Activated CD4-positive, alpha-beta memory T cell treated with anti-CD3 and anti-CD28 coated beads, Interleukin-2, amount 10 ng/mL, durations not matched to agents 7 days and 5 days (primary cell): ENCODE measurements around the gene ABCC3. TPM values are rescaled to one million over a fixed set of nuclear protein-coding genes. Genes with fewer than 3 reads are reported as not detected.

Experiments used
- CTCF ChIA-PET: fragments of 350-600 bp; sonication (Branson Sonifier 250); formaldehyde crosslinking; loops from one replicate; lab custom pipeline; 2021; ENCODE audit warnings: antibody characterized with exemption, inconsistent platforms; lab: Charles Lee
- POLR2A ChIA-PET: fragments of 350-600 bp; sonication (Branson Sonifier 250); formaldehyde crosslinking; loops from one replicate; lab custom pipeline; 2021; ENCODE audit warnings: antibody characterized with exemption; lab: Charles Lee
- DNase-seq: peaks from one replicate; pipeline ENCODE4 v3.0.0-alpha.2; 2020
- H3K27ac Mint-ChIP-seq: one replicate; pipeline ENCODE4 v1.8.0; 2021; ENCODE audit warnings: mild to moderate bottlenecking, mixed read lengths
- H3K27me3 Mint-ChIP-seq: one replicate; pipeline ENCODE4 v1.8.0; 2021; ENCODE audit warnings: mixed read lengths
- H3K36me3 Mint-ChIP-seq: one replicate; pipeline ENCODE4 v1.8.0; 2021; ENCODE audit warnings: low read depth, mixed read lengths
- H3K4me1 Mint-ChIP-seq: one replicate; pipeline ENCODE4 v1.8.0; 2021; ENCODE audit warnings: mixed read lengths
- H3K4me3 Mint-ChIP-seq: one replicate; pipeline ENCODE4 v1.8.0; 2021; ENCODE audit warnings: mild to moderate bottlenecking, mixed read lengths
- H3K9me3 Mint-ChIP-seq: one replicate; pipeline ENCODE4 v1.8.0; 2021; ENCODE audit warnings: mixed read lengths
- total RNA-seq, 2 experiments: library from RNA; stranded (reverse); gene quantifications; one replicate each; pipeline ENCODE4 v1.2.3, GENCODE V29; 2021

The ABCC3 gene
- total RNA-seq, 2 experiments from 2014 or later = 0.25 TPM; not detected in 1

GRCh38 chr17:50625032-50625871, 9.4 kb upstream of the ABCC3 start:
- ChIA-PET POLR2A (interaction anchor here (1.6 kb wide), 1 partner anchor 140 kb away, joined by 3 read pairs; no protein-coding TSS in a partner anchor), CTCF (interaction anchor here (0.6 to 3.9 kb wide), 14 partner anchors 9 to 154 kb away, joined by 3 to 29 read pairs (median 4); partner anchors contain the start of gene SPATA20)
- H3K4me1 Mint-ChIP-seq = peaks cover 2% of the 10 kb centered on the region
- no peaks in the 10 kb centered on the region for H3K36me3 Mint-ChIP-seq
- DNase-seq = no peak
- H3K4me3 Mint-ChIP-seq = no peak overlapping the region
- H3K27me3 Mint-ChIP-seq = peaks cover 30% of the 10 kb centered on the region
- H3K9me3 Mint-ChIP-seq = no peaks in the 10 kb centered on the region
- H3K27ac Mint-ChIP-seq = no peak overlapping the region

DNA sequence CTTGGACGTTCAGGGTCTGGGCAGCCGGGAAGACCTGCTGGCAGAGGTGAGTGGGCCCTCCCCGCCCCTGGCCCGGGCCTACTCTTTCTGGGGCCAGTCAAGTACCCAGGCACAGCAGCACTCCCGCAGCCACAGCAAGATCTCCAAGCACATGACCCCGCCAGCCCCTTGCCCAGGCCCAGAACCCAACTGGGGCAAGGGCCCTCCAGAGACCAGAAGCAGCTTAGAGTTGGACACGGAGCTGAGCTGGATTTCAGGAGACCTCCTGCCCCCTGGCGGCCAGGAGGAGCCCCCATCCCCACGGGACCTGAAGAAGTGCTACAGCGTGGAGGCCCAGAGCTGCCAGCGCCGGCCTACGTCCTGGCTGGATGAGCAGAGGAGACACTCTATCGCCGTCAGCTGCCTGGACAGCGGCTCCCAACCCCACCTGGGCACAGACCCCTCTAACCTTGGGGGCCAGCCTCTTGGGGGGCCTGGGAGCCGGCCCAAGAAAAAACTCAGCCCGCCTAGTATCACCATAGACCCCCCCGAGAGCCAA, 8.6 kb upstream of the ABCC3 start:
- Mint-ChIP-seq H3K27me3 (peaks cover 35% of the 10 kb centered on the region), H3K4me1 (peaks cover 2% of the 10 kb centered on the region), H3K36me3 (no peaks in the 10 kb centered on the region), H3K4me3 (no peak overlapping the region), H3K9me3 (no peaks in the 10 kb centered on the region), H3K27ac (no peak overlapping the region)
- ChIA-PET CTCF (interaction anchor here (0.6 to 3.9 kb wide), 18 partner anchors 9 to 157 kb away, joined by 3 to 29 read pairs (median 4); partner anchors contain the start of gene SPATA20), POLR2A (interaction anchor here (1.4 to 1.6 kb wide), 2 partner anchors 26 to 141 kb away, joined by 3 read pairs; no protein-coding TSS in a partner anchor)
- DNase-seq = peak; percentile 67

DNA sequence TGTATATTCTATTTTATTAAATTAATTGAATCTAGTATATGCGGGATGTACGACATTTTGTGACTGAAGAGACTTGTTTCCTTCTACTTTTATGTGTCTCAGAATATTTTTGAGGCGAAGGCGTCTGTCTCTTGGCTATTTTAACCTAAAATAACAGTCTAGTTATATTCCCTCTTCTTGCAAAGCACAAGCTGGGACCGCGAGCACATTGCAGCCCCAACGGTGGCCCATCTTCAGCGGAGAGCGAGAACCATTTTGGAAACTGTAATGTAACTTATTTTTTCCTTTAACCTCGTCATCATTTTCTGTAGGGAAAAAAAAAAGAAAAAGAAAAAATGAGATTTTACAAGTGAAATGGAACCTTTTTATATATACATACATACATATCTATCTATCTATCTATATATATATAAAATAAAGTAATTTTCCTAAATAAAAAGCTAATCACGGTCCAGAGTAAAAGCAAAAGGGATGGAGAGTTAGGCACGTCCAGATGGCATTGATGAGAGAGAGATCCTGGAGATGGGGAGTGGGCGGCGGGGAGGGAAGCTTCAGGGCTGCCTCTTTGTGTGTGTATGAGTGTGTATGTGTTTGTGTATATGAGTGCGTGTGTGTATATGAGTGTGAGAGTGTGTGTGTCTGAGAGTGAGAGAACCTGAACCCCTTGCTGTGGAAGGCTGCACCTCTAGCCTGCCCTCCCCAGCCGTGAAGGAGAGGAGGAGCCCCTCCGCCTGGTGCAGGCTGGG, 7.5 kb upstream of the ABCC3 start:
- Mint-ChIP-seq H3K27me3 (peaks cover 38% of the 10 kb centered on the region), H3K27ac (no peak overlapping the region), H3K4me3 (no peak overlapping the region), H3K4me1 (peaks cover 2% of the 10 kb centered on the region), H3K9me3 (no peaks in the 10 kb centered on the region), H3K36me3 (no peaks in the 10 kb centered on the region)
- ChIA-PET CTCF (interaction anchor here (0.9 to 3.9 kb wide), 14 partner anchors 10 to 266 kb away, joined by 3 to 29 read pairs (median 5); partner anchors contain the start of genes LUC7L3 and SPATA20), POLR2A (interaction anchor here (1.0 to 1.6 kb wide), 4 partner anchors 25 to 142 kb away, joined by 3 to 4 read pairs (median 3); partner anchors contain the start of gene SPATA20)
- DNase-seq = no peak

- CTCF ChIA-PET = interaction anchor here (0.6 to 4.0 kb wide), 19 partner anchors 9 to 1596 kb away, joined by 3 to 29 read pairs (median 5); partner anchors contain the start of genes LUC7L3 and SPATA20
- DNase-seq = no peak
- H3K4me1 Mint-ChIP-seq = peaks cover 2% of the 10 kb centered on the region
- POLR2A ChIA-PET = interaction anchor here (1.0 to 1.5 kb wide), 3 partner anchors 18 to 86 kb away, joined by 3 to 4 read pairs (median 3); partner anchors contain the start of gene SPATA20
- peaks cover 44% of the 10 kb centered on the region for H3K27me3 Mint-ChIP-seq
- no peaks in the 10 kb centered on the region for H3K36me3 Mint-ChIP-seq
- no peak overlapping the region for H3K27ac Mint-ChIP-seq
- no peaks in the 10 kb centered on the region for H3K9me3 Mint-ChIP-seq
- H3K4me3 Mint-ChIP-seq = no peak overlapping the region
Observed at GRCh38 chr17:50627782-50628601, 6.7 kb upstream of the ABCC3 start.

DNA sequence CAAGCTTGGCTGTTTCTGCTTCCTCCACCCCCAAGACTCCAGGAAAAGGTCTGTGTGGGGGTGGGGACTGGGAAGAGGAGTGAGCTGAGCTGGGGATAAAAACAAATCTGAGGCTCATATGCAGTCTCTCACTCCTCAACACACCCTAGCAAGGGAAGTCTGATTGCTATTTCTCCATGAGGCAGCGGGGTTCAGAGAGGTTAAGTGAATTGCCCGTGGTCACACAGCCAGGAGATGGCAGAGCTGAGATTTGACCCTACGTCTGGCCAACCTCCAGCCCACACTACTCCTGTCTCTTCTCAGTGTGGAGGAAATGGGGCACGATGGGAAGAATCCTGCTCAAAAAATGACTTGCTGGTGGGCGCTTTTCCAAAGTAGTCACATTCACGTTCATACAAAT, 4.8 kb upstream of the ABCC3 start:
- no peak for DNase-seq
- POLR2A ChIA-PET = no interaction called here
- H3K4me3 Mint-ChIP-seq = no peak overlapping the region
- no peaks in the 10 kb centered on the region for H3K36me3 Mint-ChIP-seq
- no peaks in the 10 kb centered on the region for H3K9me3 Mint-ChIP-seq
- peaks cover 2% of the 10 kb centered on the region for H3K4me1 Mint-ChIP-seq
- H3K27ac Mint-ChIP-seq = no peak overlapping the region
- H3K27me3 Mint-ChIP-seq = peaks cover 60% of the 10 kb centered on the region
- CTCF ChIA-PET = interaction anchor here (0.5 to 4.0 kb wide), 18 partner anchors 9 to 222 kb away, joined by 3 to 29 read pairs (median 4); partner anchors contain the start of gene CACNA1G

- peak; percentile 72 for DNase-seq
- H3K9me3 Mint-ChIP-seq = no peaks in the 10 kb centered on the region
- H3K27ac Mint-ChIP-seq = no peak overlapping the region
- no peaks in the 10 kb centered on the region for H3K36me3 Mint-ChIP-seq
- CTCF ChIA-PET = interaction anchor here (0.8 to 4.0 kb wide), 17 partner anchors 8 to 160 kb away, joined by 3 to 29 read pairs (median 5); partner anchors contain the start of gene CACNA1G
- H3K4me3 Mint-ChIP-seq = no peak overlapping the region
- H3K27me3 Mint-ChIP-seq = peaks cover 65% of the 10 kb centered on the region
- POLR2A ChIA-PET = interaction anchor here (0.8 kb wide), 1 partner anchor 77 kb away, joined by 3 read pairs; the partner anchor contains the start of gene ANKRD40
- peaks cover 2% of the 10 kb centered on the region for H3K4me1 Mint-ChIP-seq
Observed at GRCh38 chr17:50630524-50631194, 4.0 kb upstream of the ABCC3 start.

- Mint-ChIP-seq H3K4me3 (no peak overlapping the region), H3K9me3 (no peaks in the 10 kb centered on the region), H3K4me1 (peaks cover 2% of the 10 kb centered on the region), H3K27me3 (peaks cover 69% of the 10 kb centered on the region), H3K36me3 (no peaks in the 10 kb centered on the region), H3K27ac (no peak overlapping the region)
- CTCF ChIA-PET = interaction anchor here (0.8 to 4.0 kb wide), 10 partner anchors 10 to 89 kb away, joined by 3 to 29 read pairs (median 10); no protein-coding TSS in a partner anchor
- DNase-seq = no peak
- POLR2A ChIA-PET = interaction anchor here (0.8 kb wide), 1 partner anchor 77 kb away, joined by 3 read pairs; the partner anchor contains the start of gene ANKRD40
Observed at GRCh38 chr17:50631195-50631907, 3.3 kb upstream of the ABCC3 start.

- POLR2A ChIA-PET = interaction anchor here (0.9 kb wide), 1 partner anchor 10 kb away, joined by 3 read pairs; no protein-coding TSS in a partner anchor
- CTCF ChIA-PET = interaction anchor here (1.3 to 4.0 kb wide), 8 partner anchors 9 to 73 kb away, joined by 3 to 29 read pairs (median 15); no protein-coding TSS in a partner anchor
- H3K4me3 Mint-ChIP-seq = no peak overlapping the region
- no peaks in the 10 kb centered on the region for H3K9me3 Mint-ChIP-seq
- peaks cover 2% of the 10 kb centered on the region for H3K4me1 Mint-ChIP-seq
- DNase-seq = no peak
- no peaks in the 10 kb centered on the region for H3K36me3 Mint-ChIP-seq
- peaks cover 74% of the 10 kb centered on the region for H3K27me3 Mint-ChIP-seq
- H3K27ac Mint-ChIP-seq = no peak overlapping the region
Observed at GRCh38 chr17:50631908-50632571, 2.6 kb upstream of the ABCC3 start.

GRCh38 chr17:50632637-50633036, 2.0 kb upstream of the ABCC3 start:
- DNase-seq = no peak
- Mint-ChIP-seq H3K36me3 (no peaks in the 10 kb centered on the region), H3K4me3 (no peak overlapping the region), H3K4me1 (peaks cover 2% of the 10 kb centered on the region), H3K9me3 (no peaks in the 10 kb centered on the region), H3K27ac (no peak overlapping the region), H3K27me3 (peaks cover 76% of the 10 kb centered on the region)
- ChIA-PET POLR2A (interaction anchor here (0.9 kb wide), 1 partner anchor 9 kb away, joined by 3 read pairs; no protein-coding TSS in a partner anchor), CTCF (interaction anchor here (1.3 to 3.9 kb wide), 5 partner anchors 8 to 65 kb away, joined by 3 to 15 read pairs (median 5); no protein-coding TSS in a partner anchor)

DNA sequence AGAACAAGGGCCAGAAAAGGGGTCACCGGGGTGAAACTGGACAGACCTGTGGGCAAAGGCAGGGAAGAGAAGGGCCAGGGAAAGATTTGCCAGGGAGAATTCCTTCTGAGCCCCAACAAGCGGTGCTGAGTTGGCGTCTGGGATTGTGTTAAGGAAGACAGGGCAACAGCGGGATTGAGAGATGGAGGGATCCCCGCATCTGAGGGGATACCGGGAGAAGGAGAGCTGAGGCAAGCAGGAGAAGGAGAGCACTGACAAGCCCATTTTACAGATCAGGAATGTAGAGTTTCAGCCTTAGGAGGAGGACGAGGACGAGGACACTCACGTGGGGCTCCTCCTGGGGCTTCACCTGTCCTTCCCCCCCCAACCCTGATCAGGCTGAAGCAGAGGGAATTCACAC, 998 bp upstream of the ABCC3 start:
- POLR2A ChIA-PET = no interaction called here
- Mint-ChIP-seq H3K4me3 (no peak overlapping the region), H3K36me3 (no peaks in the 10 kb centered on the region), H3K27ac (no peak overlapping the region), H3K27me3 (peaks cover 77% of the 10 kb centered on the region), H3K4me1 (no peaks in the 10 kb centered on the region), H3K9me3 (no peaks in the 10 kb centered on the region)
- no peak for DNase-seq
- CTCF ChIA-PET = interaction anchor here (1.3 to 1.5 kb wide), 2 partner anchors 28 to 64 kb away, joined by 3 read pairs; no protein-coding TSS in a partner anchor
